LNCaP clone FGC (cell line): ENCODE measurements around the gene TNFRSF4.

Experiments
- DNase-seq: peaks from one replicate; pipeline ENCODE4 v3.0.0-alpha.2; 2011; ENCODE audit warnings: low read depth
- H3K4me3 ChIP-seq: 2 replicates; pipeline ENCODE4 v1.5.1; 2011; ENCODE audit warnings: mild to moderate bottlenecking, low read depth, low read length, control low read depth
- CTCF ChIP-seq: IDR thresholded peaks from 2 replicates; pipeline ENCODE4 v1.5.1; 2012; ENCODE audit warnings: mild to moderate bottlenecking; ENCODE audit not compliant: control insufficient read depth, insufficient read depth; ENCODE audit errors: extremely low read depth

TNFRSF4 gene

GRCh38 chr1:1240348-1240732 lies 26.4 kb upstream of the TNFRSF4 start:
- TF ChIP-seq CTCF = no peak
- peak overlapping the region; percentile 48 for H3K4me3 ChIP-seq
- DNase-seq = no peak

GRCh38 chr1:1239614-1240347 lies 25.8 kb upstream of the TNFRSF4 start:
- no peak for TF ChIP-seq CTCF
- DNase-seq = no peak

GRCh38 chr1:1239227-1239613 lies 25.3 kb upstream of the TNFRSF4 start:
- no peak overlapping the region for H3K4me3 ChIP-seq
- no peak for DNase-seq
- no peak for TF ChIP-seq CTCF

More at GRCh38 chr1:1239614-1240347, 25.8 kb upstream of the TNFRSF4 start:
- H3K4me3 ChIP-seq = peak overlapping the region; percentile 41

- TF ChIP-seq CTCF = no peak
- no peak overlapping the region for H3K4me3 ChIP-seq
- no peak for DNase-seq
Measured at GRCh38 chr1:1238702-1239178, 24.8 kb upstream of the TNFRSF4 start.

GRCh38 chr1:1237874-1238701 lies 24.1 kb upstream of the TNFRSF4 start:
- TF ChIP-seq CTCF = no peak
- no peak for DNase-seq
- peak overlapping the region; percentile 25; the same call in 1 of the 2 replicates for H3K4me3 ChIP-seq

GRCh38 chr1:1236945-1237873 lies 23.3 kb upstream of the TNFRSF4 start:
- peak overlapping the region; percentile 30 for H3K4me3 ChIP-seq
- DNase-seq = peak; percentile 59

More at GRCh38 chr1:1236945-1237873, 23.3 kb upstream of the TNFRSF4 start:
- TF ChIP-seq CTCF = no peak
